SU-DHL-6 (cell line): Measurements from ENCODE around the gene PITPNM3.
"Not testable (repeated sequence)": the region's sequence is repeated elsewhere in the genome, so short reads cannot be mapped to it uniquely, and the experiment has no call there.

Source experiments
- CTCF ChIP-seq: fragments of 200-600 bp; sonication (generic); IDR thresholded peaks from one replicate; pipeline ENCODE4 v1.5.1; 2017; ENCODE audit warnings: antibody characterized with exemption, mild to moderate bottlenecking, low read length, moderate library complexity; ENCODE audit not compliant: insufficient read depth, poor library complexity, severe bottlenecking
- EZH2phosphoT487 ChIP-seq: fragments of 200-600 bp; sonication (generic), shearing (Covaris generic); conservative IDR thresholded peaks from 2 replicates; pipeline ENCODE4 v1.6.1; 2018; ENCODE audit warnings: mild to moderate bottlenecking, antibody characterized with exemption, low read length, moderate library complexity, mixed read lengths

DNA sequence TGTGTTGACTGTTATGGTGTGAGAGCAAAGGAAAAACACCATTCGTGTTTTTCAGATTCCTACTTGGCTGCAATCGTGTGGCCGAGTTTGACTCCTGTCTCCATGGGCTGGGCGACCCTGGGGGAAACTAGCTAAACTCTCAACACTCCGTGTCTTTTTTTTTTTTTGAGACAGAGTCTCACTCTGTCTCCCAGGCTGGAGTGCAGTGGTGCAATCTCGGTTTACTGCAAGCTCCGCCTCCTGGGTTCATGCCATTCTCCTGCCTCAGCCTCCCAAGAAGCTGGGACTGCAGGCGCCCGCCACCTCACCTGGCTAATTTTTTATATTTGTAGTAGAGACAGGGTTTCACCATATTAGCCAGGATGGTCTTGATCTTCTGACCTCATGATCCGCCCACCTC, 73.6 kb downstream of the PITPNM3 start:
- not testable (repeated sequence) for TF ChIP-seq EZH2phosphoT487, CTCF
